GM18868 (cell line): Measurements from ENCODE around the gene MCM3.

Source experiments
- ATAC-seq: cut with Tn5 transposase; IDR thresholded peaks from one replicate; pipeline ENCODE4 v1.9.1; 2021; ENCODE audit warnings: mild to moderate bottlenecking, moderate library complexity; ENCODE audit not compliant: unreplicated experiment

The MCM3 gene

GRCh38 chr6:52304983-52305390 is 20.4 kb upstream of the MCM3 start:
- ATAC-seq: peak; percentile 55

GRCh38 chr6:52303178-52303577 is 18.6 kb upstream of the MCM3 start:
- no peak for ATAC-seq

GRCh38 chr6:52301326-52301725 is 16.8 kb upstream of the MCM3 start:
- ATAC-seq: no peak

GRCh38 chr6:52300489-52300931 is 16.0 kb upstream of the MCM3 start:
- ATAC-seq: no peak

GRCh38 chr6:52299653-52300052 is 15.1 kb upstream of the MCM3 start:
- no peak for ATAC-seq

- ATAC-seq: peak; percentile 52
Observed at GRCh38 chr6:52297433-52297832, 12.9 kb upstream of the MCM3 start.

- no peak for ATAC-seq
Observed at GRCh38 chr6:52293067-52293466, 8.5 kb upstream of the MCM3 start.

GRCh38 chr6:52288841-52289240 is 4.3 kb upstream of the MCM3 start:
- no peak for ATAC-seq

GRCh38 chr6:52288216-52288615 is 3.7 kb upstream of the MCM3 start:
- no peak for ATAC-seq

- ATAC-seq: no peak
Observed at GRCh38 chr6:52286798-52287432, 2.4 kb upstream of the MCM3 start.

- no peak for ATAC-seq
Observed at GRCh38 chr6:52285177-52286068, 881 bp upstream of the MCM3 start.

- no peak for ATAC-seq
Observed at GRCh38 chr6:52284131-52284459, 447 bp downstream of the MCM3 start.

- no peak for ATAC-seq
Observed at GRCh38 chr6:52283111-52283510, 1.4 kb downstream of the MCM3 start.

GRCh38 chr6:52276130-52276529 is 8.4 kb downstream of the MCM3 start:
- no peak for ATAC-seq

- ATAC-seq: no peak
Observed at GRCh38 chr6:52271852-52272460, 12.6 kb downstream of the MCM3 start.

- ATAC-seq: peak; percentile 78
Observed at GRCh38 chr6:52263709-52264540, 20.6 kb downstream of the MCM3 start.

- no peak for ATAC-seq
Observed at GRCh38 chr6:52262620-52263344, 21.8 kb downstream of the MCM3 start.

- no peak for ATAC-seq
Observed at GRCh38 chr6:52261229-52261628, 23.3 kb downstream of the MCM3 start.

- ATAC-seq: no peak
Observed at GRCh38 chr6:52260634-52261033, 23.9 kb downstream of the MCM3 start.

- no peak for ATAC-seq
Observed at GRCh38 chr6:52255434-52255833, 29.1 kb downstream of the MCM3 start.
